H1 (cell line): ENCODE results near the gene TPRX1. TPM values are rescaled to one million over a fixed set of nuclear protein-coding genes. Genes with fewer than 3 reads are reported as not detected.

ENCODE experiments used
- TBP ChIP-seq: IDR thresholded peaks from 2 replicates; pipeline ENCODE4 v1.6.1; 2011; ENCODE audit warnings: low read depth, low read length, improper control_type of control experiment
- polyA plus RNA-seq, 7 experiments: library from polyadenylated mRNA; depleted of rRNA in 3 of 7; stranded (reverse) in 5 of 7; unstranded in 2 of 7; fragments of >200 nt in 5 of 7; fragments of 200-250 nt in 2 of 7; gene quantifications; 1 replicate in 5 of 7; 2 replicates in 1 of 7; 4 replicates in 1 of 7; pipeline versions ENCODE4 v1.2.1 to v1.2.3, GENCODE V29; 2011 to 2013; ENCODE audit warnings: missing spikeins in 2 of 7, mixed read lengths in 2 of 7
- total RNA-seq: library from RNA; stranded (reverse); fragmentation: NEBNext Ultra II Directional; extraction: Animal tissue kit (Norgen Biotek cat#: 25700); gene quantifications from 2 replicates; pipeline ENCODE4 v1.2.1, GENCODE V29; 2021

Gene TPRX1
- total and polyA plus RNA-seq, 2 of the 8 experiments (the other 6 are each of a cell fraction or from before 2014, with no cell fraction given), result 0.03 TPM; not detected in 1

DNA sequence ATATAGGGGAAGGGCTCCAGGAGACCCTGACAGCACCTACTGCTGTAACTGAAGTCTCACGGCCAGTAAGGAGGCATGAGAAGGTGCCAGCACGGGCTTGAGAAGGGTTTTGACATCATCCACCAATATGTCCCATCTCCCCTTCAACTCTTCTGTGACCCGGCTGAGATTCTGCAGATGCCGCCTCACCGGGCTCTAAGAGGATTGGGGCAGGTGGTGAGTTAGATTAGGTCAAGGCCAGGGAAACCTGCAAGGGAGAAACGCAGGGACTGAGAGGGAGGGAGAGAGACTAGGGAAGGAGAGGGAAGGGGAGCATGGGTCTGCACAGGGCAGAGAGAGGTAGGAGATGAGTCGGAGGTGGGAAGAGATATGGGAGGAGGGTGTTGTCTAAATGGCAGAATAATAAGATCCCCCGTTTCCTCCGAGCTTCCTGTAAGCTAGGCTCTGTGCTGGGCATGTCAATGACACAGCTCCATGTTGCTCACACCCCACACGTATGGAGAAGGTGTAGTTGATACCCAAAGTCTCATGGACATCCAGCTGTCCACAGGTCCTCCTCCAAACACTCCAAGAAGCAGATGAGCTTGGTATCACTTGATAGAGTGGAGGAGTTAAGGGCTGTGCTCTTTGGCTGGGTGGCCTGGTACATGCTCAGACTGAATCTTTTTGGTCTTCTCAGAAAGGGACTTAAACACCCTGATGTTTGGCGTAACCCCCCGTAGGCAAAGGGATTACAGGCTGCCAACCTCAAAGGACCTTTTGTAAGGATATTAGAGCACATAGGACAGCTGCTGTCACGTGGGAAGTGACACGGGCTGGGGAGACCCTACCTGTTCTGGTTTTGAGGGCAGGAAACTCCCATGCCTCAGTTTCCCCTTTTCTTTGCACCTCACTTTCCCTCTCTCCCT lies 6.1 kb downstream of the TPRX1 start (continued):
- TF ChIP-seq TBP, result no peak
- TF ChIP-seq, all 59 proteins: peak for 0
